Activated CD4-positive, CD25-positive, alpha-beta regulatory T cell treated with anti-CD3 and anti-CD28 coated beads, Interleukin-2, amount 50 U/mL, for 24 hours (primary cell): Measurements from ENCODE around the gene NCF4.

Experiments
- ATAC-seq, 2 donors: fragments of 150-1000 bp; cut with Tn5 transposase; one replicate each; pipeline ENCODE4 v1.10.0; 2021; ENCODE audit warnings: mild to moderate bottlenecking in 1 of 2, moderate library complexity in 1 of 2

Gene NCF4

GRCh38 chr22:36860821-36861659 is at the start of gene NCF4:
Gene NCF4, plus strand, starts transcription at chr22:36861006. Its CDS starts 166 bp downstream, at chr22:36861172.
- peak; percentile 89 for ATAC-seq

GRCh38 chr22:36811094-36811800 is 49.6 kb upstream of the NCF4 start:
- ATAC-seq: no peak

- ATAC-seq: no peak
These were observed 46.0 kb upstream of the NCF4 start for GRCh38 chr22:36814801-36815200.

GRCh38 chr22:36815558-36816338 is 45.1 kb upstream of the NCF4 start:
- no peak for ATAC-seq

GRCh38 chr22:36816339-36816635 is 44.5 kb upstream of the NCF4 start:
- ATAC-seq: no peak

- peak; percentile 27 to 28 for ATAC-seq
These were observed 43.9 kb upstream of the NCF4 start, which contains the start of gene PVALB for GRCh38 chr22:36816636-36817524. Gene PVALB, minus strand, starts transcription at chr22:36817035. Its CDS starts 30 bp downstream, at chr22:36817005.

GRCh38 chr22:36817525-36817848 is 43.3 kb upstream of the NCF4 start:
- no peak for ATAC-seq

- no peak for ATAC-seq
These were observed 42.7 kb upstream of the NCF4 start for GRCh38 chr22:36818010-36818642.

- no peak for ATAC-seq
These were observed 41.7 kb upstream of the NCF4 start for GRCh38 chr22:36819112-36819511.

GRCh38 chr22:36822581-36822980 is 38.2 kb upstream of the NCF4 start:
- ATAC-seq: no peak

GRCh38 chr22:36823186-36823839 is 37.5 kb upstream of the NCF4 start:
- ATAC-seq: no peak

GRCh38 chr22:36824655-36825054 is 36.2 kb upstream of the NCF4 start:
- ATAC-seq: no peak

GRCh38 chr22:36826262-36826661 is 34.5 kb upstream of the NCF4 start:
- ATAC-seq: no peak

- peak; percentile 70 to 74 for ATAC-seq
These were observed 32.0 kb upstream of the NCF4 start for GRCh38 chr22:36828815-36829214.

- no peak for ATAC-seq
These were observed 31.3 kb upstream of the NCF4 start for GRCh38 chr22:36829370-36830002.

GRCh38 chr22:36830601-36831000 is 30.2 kb upstream of the NCF4 start:
- no peak for ATAC-seq

- no peak for ATAC-seq
These were observed 29.6 kb upstream of the NCF4 start for GRCh38 chr22:36831206-36831605.

- ATAC-seq: no peak
These were observed 29.1 kb upstream of the NCF4 start for GRCh38 chr22:36831717-36832116.

GRCh38 chr22:36833073-36833472 is 27.7 kb upstream of the NCF4 start:
- ATAC-seq: no peak

- no peak for ATAC-seq
These were observed 24.9 kb upstream of the NCF4 start for GRCh38 chr22:36835903-36836302.
